ENCODE measurements around the gene VAV2.
"Not testable (repeated sequence)": the region's sequence is repeated elsewhere in the genome, so short reads cannot be mapped to it uniquely, and the experiment has no call there.

The VAV2 gene

DNA sequence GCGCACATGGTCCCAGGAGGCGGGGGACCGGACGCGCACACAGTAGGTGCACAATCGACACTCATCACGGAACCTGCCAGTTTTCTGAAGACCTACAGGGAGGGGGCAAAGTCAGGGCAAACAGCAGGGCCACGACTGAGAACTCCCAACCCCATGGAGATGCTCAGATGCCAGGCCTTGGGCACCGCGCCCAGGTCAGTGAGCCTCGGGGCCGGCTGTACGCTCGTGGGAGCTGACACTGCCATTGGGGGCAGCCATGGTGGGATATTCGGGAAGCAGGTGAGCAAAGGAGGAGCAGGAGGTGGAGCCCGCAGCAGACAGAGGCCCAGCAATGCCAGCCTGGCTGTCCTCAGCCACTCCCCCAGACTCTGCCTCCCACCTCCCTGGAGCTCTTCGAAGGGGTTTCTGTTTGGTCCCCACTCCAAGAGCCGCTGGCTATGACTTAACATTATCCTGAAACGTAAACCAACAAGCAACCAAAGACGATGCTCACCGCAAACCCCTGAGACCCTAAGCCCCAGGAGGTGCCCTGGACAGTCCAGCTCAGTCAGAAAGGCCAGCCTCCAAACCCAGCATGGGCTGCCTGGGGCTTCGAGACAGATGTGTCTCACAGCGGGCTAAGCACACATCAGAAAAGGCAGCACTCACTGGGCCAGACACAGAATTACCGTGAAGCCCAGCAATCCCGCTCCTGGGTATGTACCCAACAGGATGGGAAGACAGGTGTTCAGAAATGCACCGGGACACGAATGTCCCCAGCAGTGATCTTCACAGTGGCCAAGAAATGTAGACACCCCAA is 78.4 kb downstream of the VAV2 start:
- DNase-seq, result no peak

DNA sequence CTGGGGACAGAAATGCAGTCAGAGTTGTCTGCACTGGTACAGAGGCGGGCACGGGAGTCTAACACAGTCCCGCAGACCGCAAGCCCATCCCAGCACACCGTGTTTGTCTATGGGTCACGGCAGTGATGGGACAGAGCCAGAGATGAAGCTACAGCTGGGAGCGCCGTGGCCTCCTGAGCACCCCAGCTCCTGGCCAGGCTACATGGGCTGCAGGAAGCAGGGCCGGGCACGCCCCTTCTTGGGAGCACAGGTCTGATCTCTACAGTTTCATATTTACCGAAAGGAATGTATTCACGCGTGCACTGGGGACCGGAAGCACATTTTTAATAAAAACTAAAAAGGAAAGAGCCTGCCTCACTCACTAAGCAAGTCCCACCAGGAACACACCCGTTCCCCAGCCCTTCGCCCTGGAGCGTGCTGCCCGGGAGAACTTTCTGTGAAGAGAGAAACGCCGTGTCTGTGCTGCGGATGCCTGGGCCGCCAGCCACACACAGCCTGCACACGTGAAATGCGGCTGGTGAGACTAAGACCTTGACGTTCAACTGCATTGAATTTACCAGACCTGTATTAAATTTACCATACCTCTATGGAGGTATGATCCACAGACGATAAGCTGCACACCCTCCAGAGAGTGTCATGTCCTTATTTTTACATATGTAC is 81.1 kb downstream of the VAV2 start:
- no peak for DNase-seq

DNA sequence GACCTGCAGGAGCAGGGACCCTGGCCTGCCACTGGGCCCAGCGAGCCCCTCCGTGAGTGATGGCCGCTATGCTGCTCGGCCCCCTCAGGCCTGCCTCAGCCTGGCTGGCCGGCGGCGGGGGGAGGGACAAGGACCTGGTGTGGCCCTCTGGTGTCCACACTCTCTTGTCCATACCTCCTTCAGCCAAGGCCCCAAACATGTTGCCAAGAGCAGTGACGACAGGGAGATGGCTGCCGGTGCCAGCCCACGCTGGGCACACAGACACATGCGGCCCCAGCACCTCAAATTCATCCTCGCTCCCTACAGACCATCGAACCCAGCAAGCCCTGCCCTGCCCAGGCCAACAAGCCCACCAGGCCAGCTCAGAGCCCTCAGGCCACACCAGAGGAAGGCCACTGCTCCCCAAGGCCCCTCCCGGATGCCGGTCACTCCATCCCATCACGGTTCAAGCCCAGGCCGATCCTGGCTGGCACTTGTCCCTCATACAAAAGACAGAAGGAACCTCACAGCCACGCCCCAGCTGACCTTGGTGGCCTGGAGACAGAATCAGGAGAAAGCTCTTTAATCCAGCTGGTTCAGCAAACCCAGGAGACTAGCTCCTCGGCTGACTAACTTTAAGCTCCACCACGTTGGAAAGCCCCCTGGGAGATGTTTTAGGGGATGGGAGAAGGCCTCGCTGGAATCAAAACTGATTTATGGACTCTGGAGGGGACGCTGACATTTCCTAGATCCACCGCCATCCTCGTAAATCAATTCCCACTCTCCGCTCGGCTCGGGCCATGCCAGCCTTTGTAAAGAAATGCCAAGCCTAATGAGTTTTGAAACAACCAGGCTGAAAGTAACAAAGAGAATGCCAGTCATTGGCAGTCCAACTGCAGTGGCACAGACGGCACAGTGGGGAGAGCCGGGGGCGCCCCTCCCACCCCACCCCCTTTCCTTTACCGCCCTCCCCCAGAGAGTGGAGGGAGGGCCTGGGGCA is 84.9 kb downstream of the VAV2 start:
- DNase-seq, result no peak

DNA sequence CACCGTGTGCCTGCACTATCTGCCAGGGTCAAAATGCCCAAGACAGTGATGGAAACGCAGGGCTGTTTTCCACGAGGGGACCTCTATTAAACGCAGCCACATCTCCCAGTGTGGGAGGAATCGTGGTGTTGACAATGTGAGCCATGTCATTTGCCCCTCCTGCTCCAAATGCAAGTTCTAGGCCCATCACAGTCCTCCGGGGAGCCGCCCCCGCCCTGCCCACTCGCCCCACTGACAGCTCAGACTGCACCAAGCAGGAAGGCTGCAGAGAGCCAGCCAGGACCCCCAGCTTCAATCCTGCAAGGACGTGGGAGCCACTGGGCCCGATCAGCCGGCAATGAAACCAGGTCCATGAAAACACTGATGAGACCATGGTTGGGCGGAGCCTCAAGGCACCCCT is 85.9 kb downstream of the VAV2 start:
- DNase-seq, result no peak

DNA sequence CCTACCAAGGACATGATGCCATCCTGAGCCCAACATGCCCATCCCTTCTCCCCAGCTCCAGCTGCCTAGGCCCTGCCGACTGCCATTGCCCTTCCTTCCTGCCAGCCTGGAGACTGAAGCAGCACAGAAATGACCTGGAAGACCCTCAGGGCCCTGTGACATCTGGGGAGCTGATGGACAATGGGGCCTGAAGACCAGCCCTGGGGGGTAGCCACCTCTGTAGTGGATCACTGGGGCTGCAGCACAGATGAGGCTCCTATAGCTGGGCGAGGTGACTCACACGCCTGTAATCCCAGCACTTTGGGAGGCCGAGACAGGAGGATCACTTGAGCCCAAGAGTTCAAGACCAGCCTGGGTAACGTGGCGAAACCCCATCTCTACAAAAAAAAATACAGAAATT is 86.6 kb downstream of the VAV2 start:
- no peak for DNase-seq

DNA sequence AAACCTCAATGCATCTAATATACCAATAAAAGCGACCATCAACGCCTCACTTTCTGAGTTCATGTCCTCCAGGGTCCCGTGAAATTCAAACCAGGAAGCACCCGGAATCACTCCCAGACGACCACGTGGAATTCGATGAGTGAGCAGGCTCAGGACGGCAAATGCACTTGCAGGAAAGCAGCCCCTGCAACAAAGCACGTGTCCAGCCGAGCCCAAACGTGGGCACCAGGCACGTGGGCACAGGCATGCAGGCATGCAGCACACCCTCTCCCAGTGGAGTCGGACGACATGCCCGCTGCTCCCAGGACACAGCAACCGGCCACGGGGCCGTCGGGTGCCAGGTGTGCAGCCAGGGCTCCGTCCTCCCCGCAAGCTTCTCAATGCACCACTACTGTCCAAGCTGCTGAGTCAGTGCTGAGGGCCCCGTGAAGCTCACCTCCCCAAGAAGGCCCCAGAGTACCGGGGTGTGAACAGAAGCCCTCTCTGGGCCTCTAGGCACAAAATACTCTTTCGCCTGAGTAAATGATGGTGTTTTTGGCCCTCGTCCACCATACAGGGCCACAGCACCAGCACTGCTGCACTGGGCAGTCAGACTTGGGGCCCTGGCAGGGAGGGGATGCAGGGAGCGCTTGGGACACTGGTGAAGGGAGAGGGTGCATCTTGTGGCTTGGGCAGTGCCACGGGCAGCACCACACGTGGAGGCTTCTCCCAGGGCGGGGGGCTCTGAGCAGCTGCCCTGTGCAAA is 87.6 kb downstream of the VAV2 start:
- DNase-seq, result no peak

DNA sequence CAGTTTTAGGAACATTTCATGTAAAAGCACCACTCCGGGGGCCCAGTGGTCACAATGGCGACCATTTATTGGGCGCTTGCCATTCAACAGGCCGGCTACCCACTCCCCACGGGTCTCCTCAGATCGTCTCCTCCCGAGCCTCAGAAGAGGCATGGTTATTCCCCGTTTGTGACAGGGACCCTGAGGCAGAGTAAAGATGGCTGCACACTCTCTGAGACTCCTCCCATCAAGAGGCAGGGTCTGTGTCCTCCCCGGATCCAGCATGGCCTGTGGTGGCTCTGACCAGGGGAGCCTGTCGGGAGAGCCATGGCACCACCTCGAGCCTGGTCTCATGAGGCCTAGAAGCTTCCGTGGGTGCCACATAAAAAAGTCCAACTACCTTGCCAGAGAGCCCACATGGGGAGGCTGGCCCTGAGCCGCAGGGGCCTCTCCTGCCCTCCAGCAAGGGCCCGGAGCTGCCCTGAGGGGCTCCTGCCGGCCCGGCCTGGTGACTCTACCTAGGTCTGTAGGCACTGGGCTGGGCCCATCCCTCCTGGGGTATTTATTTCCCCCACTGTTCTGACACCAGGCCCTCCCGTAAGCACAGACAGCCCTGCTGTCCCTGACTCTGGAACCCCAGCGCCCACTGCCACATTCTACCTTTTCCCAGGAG is 90.8 kb downstream of the VAV2 start:
- DNase-seq, result no peak

DNA sequence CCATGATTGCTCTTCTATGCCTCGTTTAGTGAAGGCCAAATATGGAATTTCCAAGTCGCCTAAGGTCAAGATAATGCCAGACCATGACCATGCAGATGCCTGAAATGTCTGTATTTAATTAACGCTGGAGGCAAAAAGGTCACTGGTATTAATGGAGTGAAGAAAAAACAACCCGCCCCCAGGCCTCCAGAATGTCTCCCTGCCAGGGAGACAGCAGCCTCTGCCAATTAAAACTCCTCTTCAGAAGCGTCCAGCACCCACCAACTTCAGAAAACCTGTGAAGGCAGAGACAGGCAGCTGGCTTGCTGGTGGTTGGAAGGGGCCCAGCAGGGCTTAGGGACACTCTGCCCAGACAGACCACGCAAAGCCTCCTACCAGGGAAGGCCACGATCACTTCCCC is 94.4 kb downstream of the VAV2 start:
- no peak for DNase-seq

DNA sequence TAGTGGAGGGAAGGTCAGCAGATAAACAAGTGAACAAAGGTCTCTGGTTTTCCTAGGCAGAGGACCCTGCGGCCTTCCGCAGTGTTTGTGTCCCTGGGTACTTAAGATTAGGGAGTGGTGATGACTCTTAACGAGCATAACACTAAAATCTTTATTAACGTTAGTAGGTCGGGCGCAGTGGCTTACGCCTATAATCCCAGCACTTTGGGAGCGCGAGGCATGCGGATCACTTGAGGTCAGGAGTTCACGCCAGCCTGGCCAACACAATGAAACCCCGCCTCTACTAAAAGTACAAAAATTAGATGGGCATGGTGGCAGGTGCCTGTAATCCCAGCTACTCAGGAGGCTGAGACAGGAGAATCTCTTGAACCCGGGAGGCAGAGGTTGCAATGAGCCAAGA is 96.1 kb downstream of the VAV2 start:
- not testable (repeated sequence) for DNase-seq

DNA sequence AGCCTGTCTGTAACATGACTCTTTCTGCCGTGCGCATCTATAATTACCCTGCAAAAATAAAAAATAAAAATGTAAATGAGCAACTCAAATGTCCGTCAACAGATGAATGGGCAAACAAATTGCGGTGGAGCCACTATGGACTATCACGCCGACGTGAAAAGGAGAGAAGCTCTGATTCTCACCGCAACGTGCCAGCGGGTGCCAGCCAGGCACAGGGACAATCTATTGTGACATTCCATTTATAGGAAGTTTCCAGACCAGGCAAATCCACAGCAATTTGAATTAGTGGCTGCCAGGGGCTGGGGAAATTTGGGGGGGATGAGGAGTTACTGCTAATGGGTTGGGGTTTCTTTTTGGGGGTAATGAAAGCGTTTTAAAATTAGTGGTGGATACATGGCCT is 96.8 kb downstream of the VAV2 start:
- no peak for DNase-seq

DNA sequence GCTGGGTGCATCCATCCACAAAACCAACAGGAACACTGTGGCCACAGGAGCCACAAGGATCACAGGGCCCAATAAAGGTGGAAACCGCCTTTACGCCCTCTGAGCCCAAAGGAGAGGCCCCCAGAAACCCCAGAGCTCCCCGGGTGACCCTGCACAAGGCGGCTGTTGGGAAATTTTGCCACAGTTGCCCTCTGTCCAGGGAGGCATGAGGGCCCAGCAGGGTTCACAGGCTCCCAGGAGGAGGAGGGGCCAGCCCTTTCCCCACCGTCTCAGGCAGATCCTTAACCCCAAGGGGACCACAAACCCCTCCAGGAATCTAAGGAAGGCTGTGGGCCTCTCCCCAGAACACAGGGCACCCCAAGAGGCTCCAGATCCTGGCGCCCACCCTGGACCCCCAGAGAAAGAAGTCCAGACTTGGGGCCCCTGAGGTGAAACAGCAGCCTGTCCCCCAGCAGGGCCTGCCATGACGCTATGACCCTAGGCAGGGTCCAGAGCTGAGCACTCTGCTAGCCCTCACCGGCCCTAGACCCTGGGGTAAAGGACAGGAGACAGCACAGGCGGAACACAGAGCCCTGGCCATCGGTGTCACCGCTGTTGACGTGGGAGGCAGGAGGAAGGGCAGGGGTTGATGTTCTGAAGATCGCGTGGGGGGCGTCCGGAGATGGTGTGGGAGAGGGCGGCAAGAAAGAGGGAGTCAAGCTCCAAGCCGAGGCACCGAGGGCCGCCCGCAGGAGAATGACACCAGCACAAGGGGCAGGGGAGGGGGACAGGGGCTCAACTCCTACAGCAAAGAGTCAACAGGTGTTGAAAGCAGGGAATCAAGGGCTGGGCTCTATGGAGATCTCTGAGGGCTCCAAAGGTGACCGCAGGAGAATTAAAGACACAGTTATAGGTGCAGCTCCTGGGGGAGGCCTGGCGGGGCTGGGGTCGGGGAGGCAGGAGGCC is 97.5 kb downstream of the VAV2 start:
- no peak for DNase-seq

DNA sequence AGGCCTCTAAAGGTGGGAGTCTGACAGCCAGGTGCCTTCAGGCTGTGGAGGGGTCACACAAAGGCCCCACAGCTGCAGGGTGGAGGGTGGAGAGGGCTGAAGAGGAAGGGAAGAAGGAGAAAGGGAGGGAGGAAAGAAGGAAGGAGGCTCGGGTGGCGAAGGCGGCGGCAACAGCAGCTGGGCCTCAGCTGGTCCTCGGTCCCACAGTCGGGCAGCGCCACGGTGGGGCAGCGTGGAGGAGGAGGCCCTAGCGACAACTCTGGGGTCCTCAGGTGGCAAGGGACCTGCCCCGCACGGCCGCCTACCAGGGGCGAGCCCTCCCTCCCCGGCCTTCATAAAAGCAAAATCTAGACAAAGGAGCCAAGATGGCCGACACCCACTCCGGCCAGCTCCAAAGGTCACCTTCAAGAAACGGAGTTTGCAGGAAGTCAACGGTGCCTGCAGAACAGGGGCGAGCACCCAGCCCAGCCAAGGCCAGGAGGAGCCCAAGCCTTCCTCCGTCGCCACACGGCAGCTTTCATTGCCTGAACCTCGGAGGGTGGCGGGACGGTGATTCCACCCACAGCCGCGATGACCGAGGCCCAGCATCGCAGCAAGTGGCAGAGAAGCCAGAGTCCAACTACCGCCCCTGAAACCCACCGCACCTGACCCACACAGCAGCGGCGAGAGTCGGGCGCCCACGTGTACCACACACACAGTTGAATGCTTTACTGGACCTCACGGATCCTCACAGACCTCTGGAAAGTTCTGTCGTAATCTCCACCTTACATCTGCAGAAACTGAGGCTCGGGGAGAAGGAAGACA is 98.7 kb downstream of the VAV2 start:
- DNase-seq, result no peak

DNA sequence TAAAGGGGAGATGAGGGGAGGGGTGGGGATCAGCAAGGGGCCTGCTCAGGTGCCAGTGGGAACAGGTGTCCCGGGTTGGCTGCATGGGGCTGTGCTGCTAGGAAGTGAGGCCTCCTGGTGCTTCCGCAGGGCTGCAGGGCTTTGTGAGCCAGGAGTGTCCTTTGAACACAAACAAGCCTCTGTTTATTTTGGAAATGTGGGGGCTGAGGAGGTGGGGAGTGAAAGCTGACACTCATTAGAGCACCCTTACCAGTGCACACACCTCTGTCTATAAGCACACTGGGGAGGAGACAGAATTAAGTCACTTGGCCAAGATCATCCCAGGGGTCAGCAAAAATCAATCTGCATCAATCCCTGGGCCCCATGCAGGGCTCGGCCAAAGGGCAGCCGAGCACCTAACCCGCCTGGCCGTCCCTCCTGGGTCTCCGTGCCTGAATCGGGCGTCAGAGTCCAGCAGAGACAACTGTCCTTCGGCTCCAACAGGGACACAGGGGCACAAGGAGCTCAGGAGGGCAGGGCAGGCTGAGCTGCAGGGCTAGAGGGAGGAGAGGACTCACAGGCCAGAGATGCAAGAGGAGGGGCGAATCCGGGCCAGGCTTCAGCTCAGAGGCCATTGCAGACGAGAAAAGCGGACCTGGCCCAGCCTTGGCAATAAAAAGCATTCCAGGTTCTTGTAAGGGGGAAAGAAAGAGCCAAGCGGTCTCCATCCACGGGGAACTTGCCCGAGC is 99.8 kb downstream of the VAV2 start:
- DNase-seq, result no peak

DNA sequence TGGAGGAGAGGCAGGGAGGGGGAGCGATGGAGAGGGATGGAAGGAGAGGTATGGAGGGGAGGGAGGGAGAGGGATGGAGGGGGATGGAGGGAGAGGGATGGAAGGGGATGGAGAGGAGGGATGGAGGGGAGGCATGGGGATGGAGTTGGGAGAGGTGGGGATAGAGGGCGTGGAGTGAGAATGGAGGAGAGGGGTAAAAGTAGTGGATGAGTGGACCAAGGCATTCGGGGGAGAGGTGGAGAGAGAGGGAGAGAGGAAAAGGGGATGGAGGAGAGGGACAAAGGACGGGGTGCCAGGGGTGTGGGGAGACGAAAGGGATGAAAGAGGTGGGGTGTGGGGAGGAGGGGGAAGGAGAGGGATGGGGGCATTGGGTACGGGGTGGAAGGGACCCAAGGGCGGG is 100.4 kb downstream of the VAV2 start:
- DNase-seq, result no peak

DNA sequence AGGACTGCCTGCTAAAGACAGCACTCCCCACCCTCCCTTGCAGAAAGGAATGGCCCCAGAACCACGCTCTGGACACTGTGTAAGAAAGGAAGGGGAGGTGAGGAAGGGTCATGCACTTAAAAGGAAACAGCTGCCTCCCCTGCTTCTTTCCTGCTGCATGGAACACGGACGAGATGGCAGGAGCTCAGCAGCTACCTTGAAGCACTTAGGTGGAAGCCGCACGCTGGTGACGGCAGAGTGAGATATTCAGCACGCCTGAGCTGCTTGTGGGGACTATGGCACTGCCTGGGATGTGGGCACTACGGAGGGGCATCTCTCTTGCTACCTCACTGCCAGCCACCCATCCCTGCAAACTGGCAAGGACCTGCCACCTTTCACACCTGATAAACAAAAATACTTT is 101.5 kb downstream of the VAV2 start:
- no peak for DNase-seq

DNA sequence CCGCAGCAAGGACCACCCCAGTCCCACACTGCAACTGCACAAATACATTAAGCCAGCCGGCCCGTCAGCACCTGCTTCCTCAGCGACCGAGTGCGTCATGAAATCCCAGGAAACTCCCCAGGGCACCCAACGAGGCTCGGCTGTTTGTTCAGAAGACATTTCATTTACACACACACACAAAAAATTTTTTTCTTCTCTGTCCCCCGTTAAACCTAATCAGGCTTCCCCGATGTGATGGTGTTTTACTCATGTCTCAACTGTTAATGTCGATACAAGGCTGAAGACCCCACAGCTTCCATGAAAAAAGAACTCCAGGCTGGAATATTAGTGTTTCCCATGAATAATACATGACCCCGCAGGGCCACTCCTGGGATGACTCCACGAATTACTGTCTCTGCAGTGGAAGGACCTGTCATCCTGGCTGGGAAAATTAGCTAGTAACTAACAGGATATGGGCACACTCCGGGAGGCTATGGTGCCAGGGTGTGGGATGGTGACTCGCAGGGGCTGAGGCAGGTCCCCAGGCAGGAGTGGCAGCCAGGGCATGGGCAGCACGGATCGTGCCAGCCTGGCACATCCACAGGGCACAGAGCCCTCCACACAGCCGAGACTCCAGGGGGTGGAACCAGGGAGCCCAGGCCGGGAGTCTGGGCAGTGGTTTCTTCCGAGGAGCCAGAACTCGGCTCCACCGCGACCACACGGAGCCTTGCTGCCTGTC is 102.4 kb downstream of the VAV2 start:
- no peak for DNase-seq

DNA sequence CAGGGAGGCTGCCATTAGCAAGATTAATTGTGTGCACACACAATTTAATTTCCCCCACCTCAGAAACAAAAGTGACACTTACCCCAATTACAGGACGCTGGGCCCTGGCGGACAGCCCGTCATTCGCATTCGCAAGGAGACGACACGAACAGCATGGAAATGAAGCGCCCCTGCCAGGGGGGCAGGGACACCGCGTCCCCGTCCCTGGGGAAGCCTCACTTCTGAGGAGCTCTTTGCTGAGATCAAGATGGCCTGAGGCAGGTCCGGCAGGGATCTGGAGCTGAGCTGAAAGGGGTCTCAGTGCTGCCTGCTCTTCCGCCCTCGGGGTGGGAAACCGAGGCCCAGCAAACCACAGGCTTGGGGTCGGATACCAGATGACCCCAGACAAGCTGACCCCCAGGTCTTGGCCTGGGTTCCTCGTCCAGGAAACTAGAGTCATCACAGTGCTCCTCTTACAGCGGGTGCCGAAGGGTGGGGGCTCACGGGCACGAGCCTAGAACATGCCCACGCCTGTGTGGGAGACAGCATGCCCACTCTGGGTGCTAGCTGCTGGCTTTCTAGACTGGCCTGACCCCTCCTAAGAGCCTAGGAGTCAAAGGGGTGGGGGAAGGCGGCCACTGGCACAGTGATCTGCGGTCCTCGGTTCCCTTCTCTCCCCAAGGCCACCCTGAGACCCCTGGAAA is 103.2 kb downstream of the VAV2 start:
- DNase-seq, result no peak

Measured in activated CD4-positive, alpha-beta T cell treated with anti-CD3 and anti-CD28 coated beads, Interleukin-2, amount 50 U/mL, for 48 hours (primary cell).